Epithelial cell of prostate (primary cell): Measurements from ENCODE around the gene BCL2.

Experiments
- DNase-seq: peaks from one replicate; pipeline ENCODE4 v3.0.0-alpha.2; 2011; ENCODE audit warnings: low read depth, low spot score
- H3K27ac ChIP-seq: fragments of 450-650 bp; 2 replicates; pipeline ENCODE4 v1.5.1; 2017; ENCODE audit warnings: mild to moderate bottlenecking

BCL2 gene

GRCh38 chr18:63312019-63312409, 7.6 kb downstream of the BCL2 start:
- no peak for DNase-seq

GRCh38 chr18:63311118-63312018, 8.2 kb downstream of the BCL2 start:
- H3K27ac ChIP-seq = no peak overlapping the region

More at GRCh38 chr18:63312019-63312409, 7.6 kb downstream of the BCL2 start:
- no peak overlapping the region for H3K27ac ChIP-seq

GRCh38 chr18:63309422-63309821, 10.1 kb downstream of the BCL2 start:
- H3K27ac ChIP-seq = no peak overlapping the region
- DNase-seq = no peak

More at GRCh38 chr18:63311118-63312018, 8.2 kb downstream of the BCL2 start:
- DNase-seq = no peak

GRCh38 chr18:63307551-63308200, 11.9 kb downstream of the BCL2 start:
- H3K27ac ChIP-seq = no peak overlapping the region
- no peak for DNase-seq

DNA sequence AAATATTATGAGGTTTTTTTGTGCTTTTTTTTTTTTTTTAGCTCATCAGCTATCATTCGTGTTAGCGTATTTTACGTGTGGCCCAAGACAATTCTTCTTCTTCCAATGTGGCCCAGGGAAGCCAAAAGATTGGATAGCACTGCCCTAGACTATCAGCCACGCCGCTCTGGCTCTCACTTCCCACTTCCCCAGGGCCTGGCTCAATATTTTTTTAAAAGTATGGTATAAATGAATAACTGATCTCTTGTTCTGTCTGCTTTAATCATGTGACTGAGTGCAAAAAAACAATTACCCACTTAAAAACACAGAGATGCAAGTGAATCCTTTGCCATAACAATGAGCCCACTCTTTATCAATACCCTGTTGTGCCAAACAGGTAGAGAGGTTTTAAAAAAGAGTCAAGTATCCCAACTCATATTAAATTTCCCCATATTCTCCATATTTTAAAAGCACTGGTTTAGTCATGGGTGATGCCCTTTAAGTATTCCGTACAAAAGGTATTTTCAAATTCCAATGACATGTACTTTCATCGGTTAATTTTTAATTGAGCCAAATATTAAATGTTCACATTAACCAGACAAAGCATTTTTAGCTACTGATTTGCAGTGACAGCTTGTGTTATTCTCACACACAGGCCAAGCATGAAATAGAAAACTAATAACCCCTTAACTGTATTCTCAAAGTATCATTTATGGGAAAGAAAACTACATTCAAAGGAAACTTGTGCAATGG, 12.6 kb downstream of the BCL2 start:
- no peak for DNase-seq

GRCh38 chr18:63306249-63306648, 13.3 kb downstream of the BCL2 start:
- H3K27ac ChIP-seq = no peak overlapping the region
- no peak for DNase-seq

More for the DNA sequence above, 12.6 kb downstream of the BCL2 start:
- no peak overlapping the region for H3K27ac ChIP-seq

GRCh38 chr18:63303547-63303946, 16.0 kb downstream of the BCL2 start:
- no peak overlapping the region for H3K27ac ChIP-seq
- no peak for DNase-seq

GRCh38 chr18:63302636-63303405, 16.7 kb downstream of the BCL2 start:
- no peak overlapping the region for H3K27ac ChIP-seq
- no peak for DNase-seq

GRCh38 chr18:63302220-63302619, 17.3 kb downstream of the BCL2 start:
- no peak overlapping the region for H3K27ac ChIP-seq
- DNase-seq = no peak

- H3K27ac ChIP-seq = no peak overlapping the region
- DNase-seq = no peak
Observed at GRCh38 chr18:63301434-63301833, 18.1 kb downstream of the BCL2 start.

GRCh38 chr18:63299837-63300745, 19.5 kb downstream of the BCL2 start:
- DNase-seq = no peak
- no peak overlapping the region for H3K27ac ChIP-seq

- no peak for DNase-seq
- no peak overlapping the region for H3K27ac ChIP-seq
Observed at GRCh38 chr18:63298400-63299365, 20.9 kb downstream of the BCL2 start.

- no peak overlapping the region for H3K27ac ChIP-seq
- DNase-seq = no peak
Observed at GRCh38 chr18:63297687-63298399, 21.7 kb downstream of the BCL2 start.

GRCh38 chr18:63293935-63294334, 25.6 kb downstream of the BCL2 start:
- no peak for DNase-seq
- H3K27ac ChIP-seq = no peak overlapping the region

- no peak overlapping the region for H3K27ac ChIP-seq
- no peak for DNase-seq
Observed at GRCh38 chr18:63292831-63293683, 26.5 kb downstream of the BCL2 start.

DNA sequence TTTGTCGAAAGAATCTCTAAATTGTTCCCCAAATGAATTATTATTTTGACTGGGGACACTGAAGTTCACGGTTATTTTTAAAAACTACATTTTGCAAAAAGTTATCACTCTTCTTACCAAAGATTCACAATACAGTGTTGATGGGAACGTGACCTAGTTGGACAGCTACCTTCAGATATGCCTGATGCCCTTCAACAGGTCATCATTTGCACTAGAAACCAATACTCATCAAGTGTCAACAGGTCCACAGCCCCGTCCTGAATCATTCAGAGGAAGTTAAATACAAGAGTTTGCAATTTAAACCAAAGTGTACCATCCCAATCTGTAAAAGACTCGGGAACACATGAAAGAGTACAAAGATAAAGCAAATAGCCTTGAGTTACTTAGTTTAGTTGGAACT, 28.3 kb downstream of the BCL2 start:
- H3K27ac ChIP-seq = no peak overlapping the region
- no peak for DNase-seq

DNA sequence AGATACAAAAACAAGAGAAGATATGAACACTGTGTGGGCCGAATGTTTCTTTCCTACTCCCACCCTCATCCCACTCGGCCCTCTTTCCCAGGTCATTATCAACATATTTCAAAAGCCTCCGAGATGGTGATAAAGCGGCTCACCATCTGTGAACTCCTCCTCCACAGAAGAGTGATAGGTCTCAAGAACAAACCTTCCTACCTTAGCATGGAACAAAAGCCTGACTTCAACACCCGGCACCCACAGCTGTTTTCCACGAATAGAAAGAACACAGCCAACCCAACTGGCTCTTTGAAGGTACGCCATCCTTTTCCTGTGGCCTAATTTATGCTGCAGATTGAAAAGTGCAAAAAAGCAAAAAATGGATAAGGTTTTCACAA, 28.8 kb downstream of the BCL2 start:
- no peak for DNase-seq
- H3K27ac ChIP-seq = no peak overlapping the region
